DMS153 (cell line): ENCODE results near the gene MT1H.
"Not testable (repeated sequence)": the region's sequence is repeated elsewhere in the genome, so short reads cannot be mapped to it uniquely, and the experiment has no call there.

Source experiments
- DNase-seq: peaks from one replicate; lab custom pipeline; 2025; lab: John Stamatoyannopoulos, UW

The MT1H gene

GRCh38 chr16:56669005-56669839 is at the start of gene MT1H:
MT1H (plus strand) TSS chr16:56669814; CDS start chr16:56669885, 71 bp downstream.
- DNase-seq, result no peak

GRCh38 chr16:56620339-56620897 is 49.2 kb upstream of the MT1H start:
- DNase-seq, result no peak

DNA sequence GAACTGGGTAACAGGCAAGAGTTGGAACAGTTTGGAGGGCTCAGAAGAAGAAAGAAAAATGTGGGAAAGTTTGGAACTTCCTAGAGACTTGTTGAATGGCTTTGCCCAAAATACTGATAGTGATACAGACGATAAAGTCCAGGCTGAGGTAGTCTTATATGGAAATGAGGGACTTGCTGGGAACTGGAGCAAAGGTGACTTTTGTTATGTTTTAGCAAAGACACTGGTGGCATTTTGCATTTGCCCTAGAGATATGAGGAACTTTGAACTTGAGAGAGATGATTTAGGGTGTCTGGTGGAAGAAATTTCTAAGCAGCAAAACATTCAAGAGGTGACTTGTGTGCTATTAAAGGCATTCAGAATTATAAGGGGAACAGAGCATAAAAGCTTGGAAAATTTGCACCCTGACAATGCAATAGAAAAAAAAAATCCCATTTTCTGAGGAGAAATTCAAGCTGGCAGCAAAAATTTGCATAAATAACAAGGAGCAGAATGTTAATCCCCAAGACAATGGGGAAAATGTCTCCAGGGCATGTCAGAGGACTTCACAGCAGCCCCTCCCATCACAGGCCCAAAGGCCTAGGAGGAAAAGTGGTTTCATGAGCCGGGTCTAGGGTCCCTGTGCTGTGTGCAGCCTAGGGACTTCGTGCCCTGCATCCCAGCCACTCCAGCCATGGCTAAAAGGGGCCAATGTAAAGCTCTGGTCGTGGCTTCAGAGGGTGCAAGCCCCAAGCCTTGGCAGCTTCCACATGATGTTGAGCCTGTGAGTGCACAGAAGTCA is 47.8 kb upstream of the MT1H start:
- DNase-seq, result not testable (repeated sequence)

- DNase-seq, result not testable (repeated sequence)
Observed at GRCh38 chr16:56623184-56623583, 46.4 kb upstream of the MT1H start.

GRCh38 chr16:56623637-56624036 is 46.0 kb upstream of the MT1H start:
- DNase-seq, result no peak

DNA sequence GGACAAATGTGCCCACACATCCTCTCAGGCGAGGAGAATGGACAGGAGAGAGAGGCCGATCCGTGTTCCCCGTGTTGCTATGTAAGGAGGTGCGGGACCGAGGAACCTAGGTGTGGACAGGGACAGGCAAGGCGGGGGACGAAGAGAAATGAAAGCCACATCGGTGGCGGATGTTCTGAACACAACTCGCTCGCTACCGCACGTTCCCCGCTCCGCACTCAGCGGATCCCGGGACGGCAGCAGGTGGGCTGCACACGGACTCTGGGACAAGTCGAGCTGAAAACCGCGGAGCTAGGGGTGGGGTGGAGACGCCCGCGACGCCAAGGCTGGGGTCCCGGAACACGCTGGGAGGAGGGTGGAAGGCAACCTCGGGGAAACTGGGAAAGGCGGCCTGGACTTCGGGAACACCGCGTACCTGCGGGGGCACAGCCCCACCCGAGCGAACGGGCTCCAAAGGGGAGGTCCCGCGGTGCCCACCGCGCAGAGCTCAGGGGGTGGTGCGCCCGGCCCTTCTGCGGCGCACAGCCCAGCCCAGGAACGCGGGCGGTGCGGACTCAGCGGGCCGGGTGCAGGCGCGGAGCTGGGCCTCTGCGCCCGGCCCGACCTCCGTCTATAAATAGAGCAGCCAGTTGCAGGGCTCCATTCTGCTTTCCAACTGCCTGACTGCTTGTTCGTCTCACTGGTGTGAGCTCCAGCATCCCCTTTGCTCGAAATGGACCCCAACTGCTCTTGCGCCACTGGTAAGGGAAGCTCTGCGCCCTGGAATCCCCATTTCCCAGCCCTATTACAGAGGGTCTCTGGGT is 44.3 kb upstream of the MT1H start, which contains the start of gene MT1E:
TSS of gene MT1E (plus strand) at position 642 of the 803 bp plus-strand sequence. CDS start at position 713, 71 bp downstream.
- peak; percentile 42 for DNase-seq

GRCh38 chr16:56625943-56626654 is 43.5 kb upstream of the MT1H start:
- DNase-seq, result no peak

DNA sequence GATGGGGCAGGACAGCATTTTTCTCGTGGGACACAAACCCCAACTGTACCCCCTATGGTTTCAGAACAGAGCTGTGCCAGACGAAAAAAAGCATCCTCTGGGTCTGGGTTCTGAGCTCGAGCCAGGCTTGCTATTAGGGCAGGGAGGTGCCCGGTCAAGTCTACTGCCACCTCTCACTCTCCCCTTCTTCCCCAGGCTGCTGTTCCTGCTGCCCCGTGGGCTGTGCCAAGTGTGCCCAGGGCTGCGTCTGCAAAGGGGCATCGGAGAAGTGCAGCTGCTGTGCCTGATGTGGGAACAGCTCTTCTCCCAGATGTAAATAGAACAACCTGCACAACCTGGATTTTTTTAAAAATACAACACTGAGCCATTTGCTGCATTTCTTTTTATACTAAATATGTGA is 42.9 kb upstream of the MT1H start:
- no peak for DNase-seq

- DNase-seq, result no peak
Observed at GRCh38 chr16:56628486-56629350, 40.9 kb upstream of the MT1H start.

- DNase-seq, result no peak
Observed at GRCh38 chr16:56629531-56629930, 40.1 kb upstream of the MT1H start.

- no peak for DNase-seq
Observed at GRCh38 chr16:56630134-56630533, 39.5 kb upstream of the MT1H start.

- DNase-seq, result no peak
Observed at GRCh38 chr16:56631197-56631596, 38.4 kb upstream of the MT1H start.

- DNase-seq, result no peak
Observed at GRCh38 chr16:56631832-56632155, 37.8 kb upstream of the MT1H start.

- no peak for DNase-seq
Observed at GRCh38 chr16:56632156-56632847, 37.3 kb upstream of the MT1H start, which contains the start of gene MT1M. MT1M (plus strand) TSS chr16:56632659; CDS start chr16:56632732, 73 bp downstream.

DNA sequence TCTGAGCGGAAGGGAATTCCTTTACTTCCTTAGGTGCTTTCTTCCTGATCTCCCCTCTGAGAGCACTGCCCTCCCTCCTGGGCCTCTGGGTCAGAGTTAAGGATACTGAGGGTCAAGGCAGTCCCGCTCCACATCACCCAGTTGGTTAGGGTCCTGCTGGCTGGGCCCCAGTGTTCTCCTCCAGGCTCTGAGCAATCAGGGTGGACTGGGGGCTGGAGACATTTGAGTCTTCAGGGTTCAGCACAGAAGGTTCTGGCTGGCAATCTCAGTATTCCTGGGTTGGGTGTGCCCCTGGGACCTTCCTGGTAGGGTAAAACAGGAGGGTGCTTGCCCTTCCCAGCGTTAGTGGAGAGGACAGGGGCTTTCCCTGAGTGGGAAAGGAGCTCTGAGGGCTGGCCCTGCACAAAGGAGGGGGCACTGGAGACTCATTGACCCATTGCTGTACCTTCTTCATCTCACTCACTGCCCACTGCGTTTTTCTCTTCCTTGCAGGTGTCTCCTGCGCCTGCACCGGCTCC is 36.7 kb upstream of the MT1H start:
- no peak for DNase-seq

GRCh38 chr16:56633535-56633934 is 36.1 kb upstream of the MT1H start:
- no peak for DNase-seq

- no peak for DNase-seq
Observed at GRCh38 chr16:56634715-56635440, 34.7 kb upstream of the MT1H start.

DNA sequence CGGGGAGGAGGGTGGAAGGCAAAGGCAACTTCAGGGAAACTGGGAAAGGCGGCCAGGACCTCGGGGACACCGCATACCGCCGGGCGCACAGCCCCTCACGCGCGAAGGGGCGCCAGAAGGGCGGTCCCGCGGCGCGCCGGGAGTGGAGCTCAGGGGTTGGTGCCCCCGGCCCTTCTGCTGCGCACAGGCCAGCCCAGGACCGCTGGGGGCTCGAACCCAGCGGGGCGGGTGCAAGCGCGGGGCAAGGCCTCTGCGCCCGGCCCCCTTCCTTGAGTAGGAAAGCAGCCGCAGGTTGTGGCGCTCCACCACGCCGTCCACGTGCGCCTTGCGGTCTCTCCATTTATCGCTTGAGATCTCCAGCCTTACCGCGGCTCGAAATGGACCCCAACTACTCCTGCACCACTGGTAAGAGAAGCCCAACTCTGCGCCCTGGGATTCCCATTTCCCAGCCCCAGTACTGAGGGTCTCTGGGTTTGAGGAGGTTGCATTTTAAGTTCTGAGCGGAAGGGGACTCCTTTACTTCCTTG is 34.1 kb upstream of the MT1H start:
- DNase-seq, result no peak
